Hypothalamus (tissue), 51 donors: ENCODE results near the gene CACNA1C.
"Not testable (repeated sequence)": the region's sequence is repeated elsewhere in the genome, so short reads cannot be mapped to it uniquely, and the experiment has no call there.

Source experiments
- DNase-seq, 51 donors: peaks; one replicate each; lab custom pipeline; 2025; lab: John Stamatoyannopoulos, UW

CACNA1C gene

GRCh38 chr12:2484141-2484776 lies 431.5 kb downstream of the CACNA1C start:
- DNase-seq = no peak

DNA sequence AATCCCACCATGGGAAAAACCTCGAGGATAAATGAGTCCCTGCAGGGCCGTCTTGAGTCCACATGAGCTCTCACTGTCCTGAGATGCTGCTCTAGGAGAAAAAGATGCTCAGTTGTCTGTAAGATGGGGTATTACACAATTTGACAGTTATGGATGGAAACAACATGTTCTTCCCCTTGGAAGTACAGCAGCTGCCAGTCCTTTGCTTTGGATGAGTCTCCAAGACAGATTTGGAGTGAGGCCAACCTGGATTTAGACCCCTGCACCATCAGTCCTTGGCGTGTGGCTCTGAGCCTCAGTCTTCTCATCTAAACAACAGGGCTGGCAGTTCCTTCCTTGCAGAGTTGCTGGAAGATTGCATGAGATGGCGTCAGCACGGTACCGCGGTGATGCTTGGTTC lies 432.9 kb downstream of the CACNA1C start:
- DNase-seq = no peak

- no peak for DNase-seq
Measured at GRCh38 chr12:2486796-2487195, 434.0 kb downstream of the CACNA1C start.

DNA sequence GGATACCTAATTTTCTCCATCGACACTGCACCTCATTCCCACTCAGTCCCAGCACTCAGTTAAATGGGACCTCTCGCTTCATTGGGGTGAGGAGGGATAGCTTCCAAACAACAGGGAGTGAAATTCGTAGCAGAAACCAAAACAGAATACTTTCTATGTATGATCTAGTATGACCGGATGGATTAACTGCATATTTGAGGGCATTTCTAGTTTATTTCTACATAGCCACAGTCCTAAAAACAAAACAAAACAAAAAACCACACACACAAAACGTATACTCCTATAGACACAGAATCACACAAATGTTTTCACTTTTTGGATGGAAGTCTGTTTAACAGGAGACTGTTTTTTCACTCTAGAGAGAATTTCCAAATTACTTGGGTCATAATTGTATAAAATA lies 434.5 kb downstream of the CACNA1C start:
- DNase-seq = no peak

DNA sequence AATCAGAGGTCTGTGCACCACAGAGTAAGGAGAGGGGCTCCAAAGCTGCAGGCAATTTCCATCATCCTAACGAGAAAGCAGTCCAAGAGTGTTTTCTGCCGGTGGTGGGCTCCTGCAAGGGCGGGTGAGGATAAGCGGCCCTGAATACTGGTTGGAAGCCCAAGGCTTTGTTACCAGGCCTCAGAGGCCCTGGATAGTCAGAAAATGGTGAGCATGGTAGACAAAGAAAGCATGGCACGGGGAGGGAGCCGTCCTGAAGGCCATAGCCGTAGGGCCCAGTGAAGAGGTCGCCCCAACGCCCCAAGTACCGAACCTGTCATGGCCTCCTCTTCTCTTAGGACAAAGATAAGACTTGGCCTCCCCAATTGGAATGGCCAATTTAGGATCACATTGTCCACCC lies 435.3 kb downstream of the CACNA1C start:
- DNase-seq = no peak

- DNase-seq = no peak
Measured at GRCh38 chr12:2488596-2488995, 435.8 kb downstream of the CACNA1C start.

DNA sequence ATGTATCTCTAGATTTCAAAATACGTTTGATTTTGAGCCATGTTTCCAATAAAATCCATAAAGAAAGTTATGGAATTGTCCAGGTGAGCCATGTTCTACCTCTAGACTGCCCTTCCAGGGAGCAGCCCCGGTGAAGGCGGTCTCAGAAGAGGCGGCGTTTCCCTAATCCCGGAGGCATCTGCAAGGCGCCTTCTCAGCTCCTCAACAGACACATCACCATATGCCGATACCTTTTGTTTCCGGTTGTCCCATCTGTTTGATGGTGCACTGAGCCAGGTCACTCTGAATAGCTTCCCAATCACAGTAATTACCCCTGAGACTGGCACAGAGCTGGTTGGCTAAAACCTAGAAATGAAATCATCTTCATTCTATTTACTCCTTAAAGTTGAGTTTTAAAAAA lies 436.5 kb downstream of the CACNA1C start:
- DNase-seq = no peak

DNA sequence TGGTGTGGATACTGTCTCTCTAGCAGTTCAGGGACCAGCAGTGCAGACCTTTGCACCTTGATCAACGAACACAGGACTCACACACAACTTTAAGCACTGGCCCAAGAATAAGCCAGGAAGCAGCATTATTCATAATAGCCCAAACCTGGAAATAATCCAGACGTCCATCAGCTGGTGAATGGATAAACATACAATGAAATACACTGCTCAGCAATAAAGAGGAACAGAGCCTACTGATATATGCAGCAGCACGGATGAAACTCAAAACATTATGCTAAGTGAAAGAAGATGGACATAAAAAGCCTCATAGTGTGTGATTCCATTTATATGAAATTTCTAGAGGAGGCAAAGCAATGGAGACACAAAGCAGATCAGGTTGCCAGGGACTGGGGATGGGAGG lies 438.0 kb downstream of the CACNA1C start:
- DNase-seq = no peak

DNA sequence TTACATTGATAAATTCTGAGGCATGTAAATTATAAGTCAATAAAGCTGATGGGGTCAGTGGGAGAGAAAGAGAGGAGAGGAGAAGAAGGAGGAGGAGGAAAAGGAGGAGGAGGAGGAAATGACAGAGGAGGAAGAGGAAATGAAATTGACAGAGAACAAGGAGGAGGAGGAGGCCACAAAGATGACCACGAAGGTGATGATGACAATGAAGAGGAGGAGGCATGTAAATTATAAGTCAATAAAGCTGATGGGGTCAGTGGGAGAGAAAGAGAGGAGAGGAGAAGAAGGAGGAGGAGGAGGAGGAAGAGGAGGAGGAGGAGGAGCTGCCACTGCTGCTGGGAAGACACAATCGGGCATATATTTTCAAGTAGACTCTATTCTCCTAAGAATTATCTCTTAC lies 438.6 kb downstream of the CACNA1C start:
- not testable (repeated sequence) for DNase-seq

DNA sequence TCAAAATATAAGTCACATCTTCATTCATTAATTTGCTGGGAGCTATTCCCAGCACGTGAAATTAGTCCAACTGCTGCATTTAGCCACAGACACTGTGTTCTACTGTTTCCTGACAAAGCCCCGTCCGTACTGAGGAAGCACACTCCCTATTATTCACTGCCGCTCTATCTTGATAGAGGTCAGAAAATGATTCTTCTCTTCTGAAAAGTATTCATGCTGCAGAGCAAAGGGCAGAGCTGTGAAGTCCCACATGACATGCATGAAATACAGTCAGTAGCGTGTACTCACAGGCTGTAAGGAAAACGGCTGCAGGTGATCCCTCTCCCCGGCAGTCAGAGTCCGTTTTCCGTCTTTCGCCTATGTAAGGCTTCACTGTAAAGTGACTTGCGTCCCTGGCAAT lies 439.4 kb downstream of the CACNA1C start:
- no peak for DNase-seq

DNA sequence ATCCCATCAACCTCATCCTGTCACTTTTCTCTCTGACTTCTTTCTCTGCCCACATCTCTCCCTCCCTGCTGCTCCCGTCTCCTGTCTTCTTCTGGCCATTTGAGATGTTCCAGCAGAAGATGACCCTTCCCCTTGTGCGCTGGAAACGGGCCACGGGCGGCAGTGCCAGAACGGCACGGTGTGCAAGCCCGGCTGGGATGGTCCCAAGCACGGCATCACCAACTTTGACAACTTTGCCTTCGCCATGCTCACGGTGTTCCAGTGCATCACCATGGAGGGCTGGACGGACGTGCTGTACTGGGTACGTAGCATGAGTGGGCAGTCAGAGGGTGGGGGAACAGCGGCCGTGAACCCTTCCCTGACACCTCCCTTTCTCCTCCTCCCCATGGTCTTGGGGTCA lies 440.3 kb downstream of the CACNA1C start:
- DNase-seq = no peak

GRCh38 chr12:2494486-2495192 lies 441.9 kb downstream of the CACNA1C start:
- DNase-seq = no peak

- DNase-seq = no peak
Measured at GRCh38 chr12:2495417-2496112, 442.8 kb downstream of the CACNA1C start.

DNA sequence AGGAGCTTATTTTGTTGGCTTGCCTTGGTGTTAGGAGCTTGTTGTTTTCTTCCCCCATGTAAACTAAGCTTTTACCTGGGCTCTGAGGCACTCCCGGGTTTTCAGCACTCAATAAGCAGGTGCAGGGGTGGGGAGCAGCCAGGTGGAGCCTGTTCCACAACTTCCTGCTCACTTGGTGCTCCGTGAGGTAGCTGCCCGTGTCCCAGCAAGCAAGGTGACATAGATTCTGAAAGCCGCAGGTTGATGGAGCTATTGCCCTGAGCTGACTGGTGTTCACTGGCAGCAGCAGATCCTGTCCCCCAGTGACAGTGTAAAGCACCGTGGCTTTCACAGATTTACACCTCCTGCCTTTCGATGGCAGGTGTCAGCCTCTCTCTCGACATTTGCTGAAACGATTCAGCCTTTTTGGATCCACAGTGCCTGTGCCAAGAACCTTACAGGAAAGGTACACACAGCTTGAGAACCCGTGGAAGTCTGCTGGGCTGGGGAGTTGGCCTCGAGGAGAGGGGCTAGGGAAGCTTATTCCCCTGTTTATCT lies 446.2 kb downstream of the CACNA1C start:
- DNase-seq = no peak

- DNase-seq = peak in 8 of 51 donors; percentile 7 to 45 (median 14)
Measured at GRCh38 chr12:2501464-2502191, 448.8 kb downstream of the CACNA1C start.

DNA sequence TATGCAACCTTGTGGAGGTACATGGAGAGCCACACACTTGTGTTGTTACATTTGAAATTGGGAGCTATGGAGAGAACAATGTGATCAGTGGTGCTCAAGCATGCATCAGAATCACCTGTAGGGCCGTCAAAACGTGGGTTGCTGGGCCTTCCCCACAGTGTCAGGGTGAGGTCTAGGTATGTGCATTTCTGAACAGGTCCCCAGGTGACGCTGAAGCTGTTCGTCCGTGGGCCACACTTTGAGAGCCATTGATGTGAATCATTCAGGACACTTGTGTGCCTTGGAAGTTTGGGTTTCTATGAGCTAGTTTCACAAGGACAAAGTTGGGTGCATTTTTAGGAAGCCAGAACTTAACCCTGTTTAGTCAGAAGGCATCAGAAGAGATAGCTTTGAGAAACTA lies 450.2 kb downstream of the CACNA1C start:
- DNase-seq = no peak

DNA sequence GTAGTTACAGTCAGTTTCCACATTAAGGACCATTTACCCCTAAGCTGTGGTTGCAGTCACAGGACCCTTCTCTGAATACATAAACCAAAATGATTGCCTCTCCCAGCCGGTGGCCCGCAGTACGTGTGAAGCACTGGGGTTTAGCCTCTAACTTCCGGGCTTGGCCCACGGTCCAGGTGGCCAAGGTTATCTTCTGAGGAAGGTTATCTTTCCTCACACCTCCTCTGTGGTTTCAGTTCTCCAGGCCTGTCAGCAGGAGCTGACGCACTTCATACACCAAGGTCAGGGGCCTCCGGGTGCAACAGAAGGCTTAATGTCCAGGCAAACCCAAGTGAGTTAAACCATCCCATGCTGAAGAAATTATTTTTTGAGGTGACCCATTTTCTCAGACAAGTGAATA lies 451.0 kb downstream of the CACNA1C start:
- DNase-seq = no peak

DNA sequence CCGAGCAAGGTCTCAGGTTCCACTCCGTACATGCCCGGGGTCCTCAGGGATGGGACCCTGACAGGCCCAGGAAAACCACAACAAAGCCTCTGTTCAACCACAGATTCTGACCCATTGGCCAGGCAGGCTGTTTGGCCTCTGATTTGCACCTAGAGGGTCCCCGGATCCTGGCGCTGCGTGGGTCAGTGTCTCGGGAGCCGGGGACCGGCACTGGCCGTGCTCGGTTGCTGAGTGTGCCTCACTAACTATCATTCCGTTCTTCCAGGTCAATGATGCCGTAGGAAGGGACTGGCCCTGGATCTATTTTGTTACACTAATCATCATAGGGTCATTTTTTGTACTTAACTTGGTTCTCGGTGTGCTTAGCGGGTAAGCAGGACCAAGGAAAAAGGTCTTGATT lies 451.8 kb downstream of the CACNA1C start:
- no peak for DNase-seq

DNA sequence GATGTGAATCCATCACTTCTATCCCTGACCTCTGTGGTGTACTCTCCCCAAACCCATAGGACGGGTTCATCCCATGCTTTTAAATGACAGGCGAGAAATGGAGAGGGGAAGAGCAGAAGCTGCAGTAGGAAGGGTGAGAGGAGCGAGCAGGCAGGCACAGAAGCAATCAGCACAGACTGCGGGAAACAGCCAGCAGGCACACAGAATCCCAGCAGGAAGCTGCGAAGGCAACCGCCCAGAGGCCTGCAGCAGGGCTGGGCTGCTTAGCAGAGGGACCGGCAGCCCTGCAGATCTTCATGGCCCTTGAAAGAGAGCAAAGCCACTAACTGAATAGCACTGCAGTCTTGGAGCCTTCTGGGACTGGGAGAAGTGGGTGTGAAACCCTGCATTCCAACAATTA lies 455.0 kb downstream of the CACNA1C start:
- no peak for DNase-seq

DNA sequence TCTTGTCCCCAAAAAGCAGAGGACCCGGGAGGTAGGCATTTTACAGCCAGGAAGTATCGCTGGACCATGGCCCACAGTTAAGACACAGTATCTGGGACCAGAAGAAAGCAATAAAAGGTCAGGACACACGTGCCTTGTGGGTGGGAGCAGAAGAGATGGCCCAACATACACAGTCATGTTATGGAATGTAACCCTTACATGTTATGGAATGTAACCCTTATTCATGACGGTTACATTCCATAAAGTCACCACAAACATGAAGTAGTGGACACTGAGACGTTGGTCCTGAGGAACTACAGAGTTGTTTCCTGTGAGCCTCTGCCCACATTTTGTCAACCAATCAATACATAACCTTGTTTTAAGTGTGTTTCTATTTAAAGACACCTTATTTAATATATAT lies 456.4 kb downstream of the CACNA1C start:
- no peak for DNase-seq

- DNase-seq = no peak
Measured at GRCh38 chr12:2510045-2510444, 457.3 kb downstream of the CACNA1C start.
